GM12874 (cell line): ENCODE results near the gene ERC1.

ENCODE experiments used
- CTCF ChIP-seq: IDR thresholded peaks from 2 replicates; pipeline ENCODE4 v1.5.1; 2011; ENCODE audit warnings: low read depth, mild to moderate bottlenecking, control low read depth, low read length, moderate library complexity; ENCODE audit not compliant: insufficient read depth

ERC1 gene

GRCh38 chr12:1429980-1430379 lies 439.0 kb downstream of the ERC1 start:
- no peak for TF ChIP-seq CTCF

GRCh38 chr12:1434296-1434955 lies 443.4 kb downstream of the ERC1 start:
- no peak for TF ChIP-seq CTCF

- TF ChIP-seq CTCF = no peak
Observed at GRCh38 chr12:1435044-1435443, 444.0 kb downstream of the ERC1 start.

GRCh38 chr12:1435456-1435855 lies 444.4 kb downstream of the ERC1 start:
- TF ChIP-seq CTCF = no peak

GRCh38 chr12:1436015-1436414 lies 445.0 kb downstream of the ERC1 start:
- TF ChIP-seq CTCF = no peak

GRCh38 chr12:1436981-1437380 lies 446.0 kb downstream of the ERC1 start:
- TF ChIP-seq CTCF = no peak

GRCh38 chr12:1439201-1439600 lies 448.2 kb downstream of the ERC1 start:
- no peak for TF ChIP-seq CTCF
